Panc1 (cell line): ENCODE results near the gene CXCR2. TPM values are rescaled to one million over a fixed set of nuclear protein-coding genes. Genes with fewer than 3 reads are reported as not detected.

ENCODE experiments used
- ATAC-seq: fragments of 200-7000 bp; cut with Tn5 transposase; 2 replicates; pipeline ENCODE4 v1.9.1; 2020; ENCODE audit warnings: mild to moderate bottlenecking, moderate library complexity
- BruUV-seq: library from RNA; stranded (reverse); fragments of 400-500 nt; replicated peaks from 2 replicates; lab custom pipeline; 2021; lab: Mats Ljungman, UMichigan
- CTCF ChIA-PET: fragments of 300-600 bp; sonication (Branson Sonifier 250); formaldehyde crosslinking; loops from one replicate; lab custom pipeline; 2022; ENCODE audit warnings: antibody characterized with exemption; lab: Charles Lee
- POLR2A ChIA-PET: fragments of 300-600 bp; sonication (Branson Sonifier 250); formaldehyde crosslinking; loops from one replicate; lab custom pipeline; 2022; ENCODE audit warnings: antibody characterized with exemption; lab: Charles Lee
- DNase-seq: peaks from one replicate; pipeline ENCODE4 v3.0.0-alpha.2; 2010; ENCODE audit warnings: low read depth, low spot score
- H3K27ac ChIP-seq: 2 replicates; pipeline ENCODE4 v1.5.1; 2011; ENCODE audit warnings: mild to moderate bottlenecking, low read length, inconsistent platforms
- H3K27me3 ChIP-seq: fragments of 200-500 bp; sonication (Bioruptor generic); 2 replicates; pipeline ENCODE4 v1.6.0; 2014; ENCODE audit warnings: low read length, inconsistent platforms; ENCODE audit not compliant: control insufficient read depth, insufficient read depth
- H3K36me3 ChIP-seq: fragments of 200-500 bp; sonication (Bioruptor generic); 2 replicates; pipeline ENCODE4 v1.5.1; 2014; ENCODE audit warnings: inconsistent platforms, mild to moderate bottlenecking, low read length, moderate library complexity; ENCODE audit not compliant: control insufficient read depth, insufficient read depth
- H3K4me1 ChIP-seq: 2 replicates; pipeline ENCODE4 v1.5.1; 2011; ENCODE audit warnings: inconsistent platforms, mild to moderate bottlenecking, low read length, moderate library complexity; ENCODE audit not compliant: control insufficient read depth, insufficient read depth
- H3K4me3 ChIP-seq, 2 experiments: 2 replicates each; pipeline ENCODE4 v1.5.1; 2011 to 2012; ENCODE audit warnings: low read depth in 2 of 2, low read length in 2 of 2, mild to moderate bottlenecking in 2 of 2, inconsistent platforms in 1 of 2, moderate library complexity in 1 of 2
- H3K9me3 ChIP-seq: fragments of 200-500 bp; sonication (Bioruptor generic); 2 replicates; pipeline ENCODE4 v1.5.1; 2014; ENCODE audit warnings: low read depth, mild to moderate bottlenecking, inconsistent platforms, low read length, moderate library complexity; ENCODE audit not compliant: control insufficient read depth, insufficient read depth
- CTCF ChIP-seq: fragments of 450-650 bp; IDR thresholded peaks from 2 replicates; pipeline ENCODE4 v1.5.1; 2017; ENCODE audit warnings: mild to moderate bottlenecking
- POLR2AphosphoS5 ChIP-seq: IDR thresholded peaks from 2 replicates; pipeline ENCODE4 v1.6.1; 2012; ENCODE audit warnings: mild to moderate bottlenecking, low read depth, low read length, moderate library complexity
- REST ChIP-seq, 2 experiments: IDR thresholded peaks; 2 replicates each; pipeline ENCODE4 v1.6.1; 2011 to 2012; ENCODE audit warnings: low read depth in 2 of 2, control low read depth in 1 of 2, low read length in 1 of 2, mild to moderate bottlenecking in 1 of 2, moderate library complexity in 1 of 2; ENCODE audit not compliant: insufficient read depth in 1 of 2
- SIN3A ChIP-seq: IDR thresholded peaks from 2 replicates; pipeline ENCODE4 v1.6.1; 2012; ENCODE audit warnings: low read depth, mild to moderate bottlenecking, low read length, moderate library complexity, borderline replicate concordance; ENCODE audit not compliant: insufficient read depth
- TCF7L2 ChIP-seq: IDR thresholded peaks from 2 replicates; pipeline ENCODE4 v1.6.1; 2011; ENCODE audit warnings: mild to moderate bottlenecking, low read depth, low read length, inconsistent platforms
- in situ Hi-C: cut with HindIII; loops from 2 replicates; pipeline ENCODE4 v1.10.0; 2016; ENCODE audit warnings: low sequenced_read_pairs, low pct_unique_long_range_greater_than_20kb
- intact Hi-C: fragments of 100-400 bp; cut with micrococcal nuclease; formaldehyde crosslinking; loops from one replicate; pipeline ENCODE4 v1.10.0; 2022; ENCODE audit not compliant: unreplicated experiment
- total RNA-seq: library from RNA; stranded (reverse); gene quantifications from one replicate; pipeline ENCODE4 v1.2.1, GENCODE V29; 2021; ENCODE audit not compliant: unreplicated experiment

The CXCR2 gene
- total RNA-seq, 1 experiment from 2014 or later: not detected

GRCh38 chr2:218081695-218082094 lies 44.1 kb upstream of the CXCR2 start:
- intact Hi-C loops: no loop called here
- Histone ChIP-seq H3K27me3 (peaks cover 2% of the 10 kb centered on the region; the same call in 1 of the 2 replicates), H3K4me3 (no peak overlapping the region), H3K36me3 (no peaks in the 10 kb centered on the region), H3K9me3 (peaks cover 2% of the 10 kb centered on the region; the same call in 1 of the 2 replicates), H3K4me1 (no peaks in the 10 kb centered on the region), H3K27ac (no peak overlapping the region)
- in situ Hi-C loops: no loop called here
- ChIA-PET CTCF (no interaction called here), POLR2A (no interaction called here)
- ATAC-seq (no peak), DNase-seq (no peak)
- BruUV-seq: no TSS peak
- TF ChIP-seq REST (IDR thresholded peaks at IDR 0.05; ENCODE audit: insufficient read depth in 1 of 2, low read depth in 2 of 2, low read length in 1 of 2): no peak
- no peak for TF ChIP-seq CTCF
- no peak for TF ChIP-seq TCF7L2
- TF ChIP-seq POLR2AphosphoS5: no peak
- no peak for TF ChIP-seq SIN3A

GRCh38 chr2:218082586-218083351 lies 43.1 kb upstream of the CXCR2 start:
- Histone ChIP-seq H3K4me1 (no peaks in the 10 kb centered on the region), H3K9me3 (peaks cover 6% of the 10 kb centered on the region; the same call in 1 of the 2 replicates), H3K27ac (no peak overlapping the region), H3K4me3 (no peak overlapping the region), H3K36me3 (no peaks in the 10 kb centered on the region), H3K27me3 (peaks cover 2% of the 10 kb centered on the region; the same call in 1 of the 2 replicates)
- BruUV-seq: no TSS peak
- POLR2A ChIA-PET: no interaction called here
- DNase-seq (no peak), ATAC-seq (0 out of 2 replicates have a peak, but pooled peaks have one; percentile 29)
- CTCF ChIA-PET: no interaction called here
- TF ChIP-seq POLR2AphosphoS5: no peak
- in situ Hi-C loops: no loop called here
- intact Hi-C loops: no loop called here

GRCh38 chr2:218083352-218083676 lies 42.5 kb upstream of the CXCR2 start:
- intact Hi-C loops: no loop called here
- no peak for DNase-seq
- H3K9me3 ChIP-seq: peaks cover 6% of the 10 kb centered on the region; the same call in 1 of the 2 replicates

More at GRCh38 chr2:218083352-218083676, 42.5 kb upstream of the CXCR2 start:
- no TSS peak for BruUV-seq
- TF ChIP-seq TCF7L2 (no peak), REST (IDR thresholded peaks at IDR 0.05; ENCODE audit: insufficient read depth in 1 of 2, low read depth in 2 of 2, low read length in 1 of 2) (no peak), CTCF (no peak), POLR2AphosphoS5 (no peak), SIN3A (no peak)
- no peak for ATAC-seq
- H3K27ac ChIP-seq: no peak overlapping the region
- H3K4me1 ChIP-seq: no peaks in the 10 kb centered on the region
- POLR2A ChIA-PET: no interaction called here
- peaks cover 2% of the 10 kb centered on the region; the same call in 1 of the 2 replicates for H3K27me3 ChIP-seq
- CTCF ChIA-PET: no interaction called here
- in situ Hi-C loops: no loop called here
- H3K36me3 ChIP-seq: no peaks in the 10 kb centered on the region
- H3K4me3 ChIP-seq: no peak overlapping the region
